HEK293 (cell line): ENCODE results near the gene FAM210B.

ENCODE experiments used
- CTCF ChIA-PET: fragments of 350-600 bp; formaldehyde crosslinking; extraction: SDS; loops from one replicate; lab custom pipeline; 2021; ENCODE audit warnings: antibody characterized with exemption; lab: Yijun Ruan, JAX
- POLR2A ChIA-PET: fragments of 300-600 bp; formaldehyde crosslinking; extraction: SDS; loops from one replicate; lab custom pipeline; 2020; ENCODE audit warnings: antibody characterized with exemption, inconsistent platforms; lab: Yijun Ruan, JAX
- H3K27ac ChIP-seq: fragments of 200-500 bp; sonication (Bioruptor generic); 2 replicates; pipeline ENCODE4 v1.5.1; 2014; ENCODE audit warnings: low read depth, low read length, control low read depth, inconsistent platforms; ENCODE audit errors: extremely low read depth
- H3K36me3 ChIP-seq, 2 experiments: fragments of 200-500 bp in 1 of 2; sonication (Bioruptor generic) in 1 of 2; 1 replicate in 1 of 2; 2 replicates in 1 of 2; pipeline ENCODE4 v1.5.1; 2014 to 2017; ENCODE audit warnings: inconsistent platforms in 2 of 2, low read length in 2 of 2; ENCODE audit not compliant: control insufficient read depth in 2 of 2, insufficient read depth in 1 of 2
- H3K4me1 ChIP-seq: fragments of 200-500 bp; sonication (Bioruptor generic); 2 replicates; pipeline ENCODE4 v1.5.1; 2014; ENCODE audit warnings: mild to moderate bottlenecking, low read length, inconsistent platforms; ENCODE audit not compliant: control insufficient read depth, insufficient read depth
- H3K4me3 ChIP-seq: 2 replicates; pipeline ENCODE4 v1.5.1; 2011; ENCODE audit warnings: low read depth, mild to moderate bottlenecking, control low read depth, low read length, moderate library complexity
- H3K9me3 ChIP-seq: fragments of 200-500 bp; sonication (Bioruptor generic); 2 replicates; pipeline ENCODE4 v1.5.1; 2014; ENCODE audit warnings: low read depth, low read length, inconsistent platforms; ENCODE audit not compliant: control insufficient read depth, insufficient read depth
- BCL6B ChIP-seq: fragments of 450-650 bp; formaldehyde crosslinking; IDR thresholded peaks from 2 replicates; pipeline ENCODE4 v1.5.1; 2017; ENCODE audit warnings: missing biosample characterization, missing genetic modification characterization
- FEZF1 ChIP-seq: fragments of 450-650 bp; formaldehyde crosslinking; IDR thresholded peaks from 2 replicates; pipeline ENCODE4 v1.5.1; 2016; ENCODE audit warnings: missing biosample characterization, missing genetic modification characterization
- GFI1B ChIP-seq: fragments of 450-650 bp; formaldehyde crosslinking; IDR thresholded peaks from 2 replicates; pipeline ENCODE4 v1.5.1; 2016; ENCODE audit warnings: missing biosample characterization, missing genetic modification characterization
- HOXA7 ChIP-seq: sonication (generic); formaldehyde crosslinking; IDR thresholded peaks from 2 replicates; pipeline ENCODE4 v1.8.1; 2022; ENCODE audit warnings: missing genetic modification reagents, borderline replicate concordance
- IKZF3 ChIP-seq: fragments of 450-650 bp; IDR thresholded peaks from 2 replicates; pipeline ENCODE4 v1.5.0; 2018; ENCODE audit warnings: missing biosample characterization, mild to moderate bottlenecking, missing genetic modification characterization, moderate library complexity
- KLF10 ChIP-seq: fragments of 450-650 bp; IDR thresholded peaks from 2 replicates; pipeline ENCODE4 v1.5.1; 2018; ENCODE audit warnings: missing biosample characterization, mild to moderate bottlenecking, missing genetic modification characterization
- SP3 ChIP-seq: fragments of 450-650 bp; formaldehyde crosslinking; IDR thresholded peaks from 2 replicates; pipeline ENCODE4 v1.5.1; 2016; ENCODE audit warnings: missing biosample characterization, missing genetic modification characterization
- ZBTB48 ChIP-seq: fragments of 450-650 bp; formaldehyde crosslinking; IDR thresholded peaks from 2 replicates; pipeline ENCODE4 v1.5.1; 2016; ENCODE audit warnings: missing biosample characterization, missing genetic modification characterization
- ZBTB49 ChIP-seq: fragments of 450-650 bp; formaldehyde crosslinking; IDR thresholded peaks from 2 replicates; pipeline ENCODE4 v1.5.1; 2016; ENCODE audit warnings: missing biosample characterization, missing genetic modification characterization, low read depth
- ZFHX2 ChIP-seq: fragments of 450-650 bp; formaldehyde crosslinking; conservative IDR thresholded peaks from 2 replicates; pipeline ENCODE4 v1.5.1; 2016; ENCODE audit warnings: missing biosample characterization, missing genetic modification characterization
- ZFP37 ChIP-seq: fragments of 450-650 bp; formaldehyde crosslinking; IDR thresholded peaks from 2 replicates; pipeline ENCODE4 v1.5.1; 2016; ENCODE audit warnings: missing biosample characterization, missing genetic modification characterization
- ZNF2 ChIP-seq: fragments of 450-650 bp; formaldehyde crosslinking; IDR thresholded peaks from 2 replicates; pipeline ENCODE4 v1.5.1; 2016; ENCODE audit warnings: missing biosample characterization, missing genetic modification characterization
- ZNF391 ChIP-seq: fragments of 450-650 bp; formaldehyde crosslinking; IDR thresholded peaks from 2 replicates; pipeline ENCODE4 v1.5.1; 2016; ENCODE audit warnings: low read depth, missing biosample characterization, missing genetic modification characterization, borderline replicate concordance
- ZNF398 ChIP-seq: fragments of 450-650 bp; formaldehyde crosslinking; IDR thresholded peaks from 2 replicates; pipeline ENCODE4 v1.5.1; 2017; ENCODE audit warnings: missing biosample characterization, missing genetic modification characterization
- ZNF510 ChIP-seq: fragments of 450-650 bp; formaldehyde crosslinking; IDR thresholded peaks from 2 replicates; pipeline ENCODE4 v1.5.1; 2018; ENCODE audit warnings: mild to moderate bottlenecking, missing genetic modification characterization, missing biosample characterization; ENCODE audit not compliant: insufficient replicate concordance
- ZNF626 ChIP-seq: fragments of 450-650 bp; sonication (Bioruptor Pico); formaldehyde crosslinking; IDR thresholded peaks from 2 replicates; pipeline ENCODE4 v1.5.1; 2018; ENCODE audit warnings: missing biosample characterization, missing genetic modification characterization, inconsistent platforms
- ZNF677 ChIP-seq: fragments of 450-650 bp; IDR thresholded peaks from 2 replicates; pipeline ENCODE4 v1.5.0; 2018; ENCODE audit warnings: missing biosample characterization, mild to moderate bottlenecking, missing genetic modification characterization, moderate library complexity
- ZNF692 ChIP-seq: fragments of 450-650 bp; formaldehyde crosslinking; IDR thresholded peaks from 2 replicates; pipeline ENCODE4 v1.5.1; 2016; ENCODE audit warnings: missing biosample characterization, missing genetic modification characterization
- ZNF777 ChIP-seq: fragments of 450-650 bp; formaldehyde crosslinking; IDR thresholded peaks from 2 replicates; pipeline ENCODE4 v1.5.1; 2017; ENCODE audit warnings: missing biosample characterization, missing genetic modification characterization, borderline replicate concordance
- ZNF843 ChIP-seq: fragments of 450-650 bp; formaldehyde crosslinking; IDR thresholded peaks from 2 replicates; pipeline ENCODE4 v1.5.1; 2016; ENCODE audit warnings: missing biosample characterization, missing genetic modification characterization
- ZSCAN4 ChIP-seq: fragments of 450-650 bp; formaldehyde crosslinking; IDR thresholded peaks from 2 replicates; pipeline ENCODE4 v1.5.1; 2017; ENCODE audit warnings: missing biosample characterization, missing genetic modification characterization
- TF ChIP-seq, protein P1 (sequence below): fragments of 450-650 bp; formaldehyde crosslinking; IDR thresholded peaks from 2 replicates; pipeline ENCODE4 v1.5.1; 2017; ENCODE audit warnings: missing biosample characterization, missing genetic modification characterization
- TF ChIP-seq, protein P2 (sequence below): fragments of 450-650 bp; IDR thresholded peaks from 2 replicates; pipeline ENCODE4 v1.5.1; 2018; ENCODE audit warnings: missing biosample characterization, missing genetic modification characterization

Gene FAM210B

DNA sequence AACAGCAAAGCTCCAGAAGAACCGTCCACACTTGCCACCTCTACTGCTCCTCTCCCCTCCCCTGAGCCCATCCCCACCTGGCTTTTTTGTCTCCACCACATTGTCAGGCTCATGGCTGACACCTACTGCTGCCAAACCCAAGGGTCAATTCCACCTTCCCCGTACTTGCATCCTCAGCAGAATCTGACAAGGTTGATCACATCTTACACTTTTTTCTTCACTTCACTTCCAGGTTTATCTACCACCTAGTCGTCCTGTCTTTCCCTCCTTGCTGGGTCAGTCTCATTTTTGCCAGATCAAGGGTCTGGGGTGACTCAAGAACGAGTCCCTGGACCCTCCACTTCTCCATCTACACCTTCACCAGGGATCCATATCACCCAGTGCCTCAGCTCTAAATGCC lies 30.1 kb downstream of the FAM210B start (continued):
- TF ChIP-seq, protein P1, sequence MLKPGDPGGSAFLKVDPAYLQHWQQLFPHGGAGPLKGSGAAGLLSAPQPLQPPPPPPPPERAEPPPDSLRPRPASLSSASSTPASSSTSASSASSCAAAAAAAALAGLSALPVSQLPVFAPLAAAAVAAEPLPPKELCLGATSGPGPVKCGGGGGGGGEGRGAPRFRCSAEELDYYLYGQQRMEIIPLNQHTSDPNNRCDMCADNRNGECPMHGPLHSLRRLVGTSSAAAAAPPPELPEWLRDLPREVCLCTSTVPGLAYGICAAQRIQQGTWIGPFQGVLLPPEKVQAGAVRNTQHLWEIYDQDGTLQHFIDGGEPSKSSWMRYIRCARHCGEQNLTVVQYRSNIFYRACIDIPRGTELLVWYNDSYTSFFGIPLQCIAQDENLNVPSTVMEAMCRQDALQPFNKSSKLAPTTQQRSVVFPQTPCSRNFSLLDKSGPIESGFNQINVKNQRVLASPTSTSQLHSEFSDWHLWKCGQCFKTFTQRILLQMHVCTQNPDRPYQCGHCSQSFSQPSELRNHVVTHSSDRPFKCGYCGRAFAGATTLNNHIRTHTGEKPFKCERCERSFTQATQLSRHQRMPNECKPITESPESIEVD (tag by site-specific recombination), result no peak
- TF ChIP-seq ZSCAN4 (tag by site-specific recombination) (no peak), ZNF677 (tag by site-specific recombination) (no peak), ZNF692 (no peak), ZBTB49 (tag by site-specific recombination) (no peak)

GRCh38 chr20:56389807-56390206 lies 31.0 kb downstream of the FAM210B start:
- POLR2A ChIA-PET, result interaction anchor here (0.7 to 1.5 kb wide), 2 partner anchors 31 to 1051 kb away, joined by 3 to 4 read pairs; partner anchors contain the start of gene FAM210B
- Histone ChIP-seq H3K4me1 (peaks cover 4% of the 10 kb centered on the region; the same call in 1 of the 2 replicates), H3K36me3 (peaks cover 32 to 70% of the 10 kb centered on the region in 2 experiments)
- CTCF ChIA-PET, result interaction anchor here (0.5 kb wide), 1 partner anchor 11 kb away, joined by 3 read pairs; no protein-coding TSS in a partner anchor
- TF ChIP-seq ZNF843 (tag by site-specific recombination) (no peak), BCL6B (tag by site-specific recombination) (no peak), IKZF3 (tag by site-specific recombination) (no peak), ZNF391 (tag by site-specific recombination) (no peak), GFI1B (tag by site-specific recombination) (no peak), ZBTB48 (tag by site-specific recombination) (no peak), SP3 (tag by site-specific recombination) (no peak), FEZF1 (tag by site-specific recombination) (no peak), ZNF2 (tag by site-specific recombination) (no peak), ZNF398 (tag by site-specific recombination) (no peak), HOXA7 (CRISPR knock-in tag) (no peak), ZFP37 (tag by site-specific recombination) (no peak), ZNF777 (tag by site-specific recombination) (no peak), ZNF510 (tag by site-specific recombination) (no peak), ZFHX2 (tag by site-specific recombination) (no peak), ZNF626 (tag by site-specific recombination) (no peak), KLF10 (tag by site-specific recombination) (no peak), ZNF677 (tag by site-specific recombination) (no peak)
- TF ChIP-seq, protein P2, sequence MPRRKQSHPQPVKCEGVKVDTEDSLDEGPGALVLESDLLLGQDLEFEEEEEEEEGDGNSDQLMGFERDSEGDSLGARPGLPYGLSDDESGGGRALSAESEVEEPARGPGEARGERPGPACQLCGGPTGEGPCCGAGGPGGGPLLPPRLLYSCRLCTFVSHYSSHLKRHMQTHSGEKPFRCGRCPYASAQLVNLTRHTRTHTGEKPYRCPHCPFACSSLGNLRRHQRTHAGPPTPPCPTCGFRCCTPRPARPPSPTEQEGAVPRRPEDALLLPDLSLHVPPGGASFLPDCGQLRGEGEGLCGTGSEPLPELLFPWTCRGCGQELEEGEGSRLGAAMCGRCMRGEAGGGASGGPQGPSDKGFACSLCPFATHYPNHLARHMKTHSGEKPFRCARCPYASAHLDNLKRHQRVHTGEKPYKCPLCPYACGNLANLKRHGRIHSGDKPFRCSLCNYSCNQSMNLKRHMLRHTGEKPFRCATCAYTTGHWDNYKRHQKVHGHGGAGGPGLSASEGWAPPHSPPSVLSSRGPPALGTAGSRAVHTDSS (tag by site-specific recombination), result no peak
- TF ChIP-seq, all 188 proteins: peak for 0
- no peak overlapping the region for H3K4me3 ChIP-seq
- no peaks in the 10 kb centered on the region for H3K9me3 ChIP-seq
- H3K27ac ChIP-seq, result no peak overlapping the region
